ENCODE results near the gene PMF1.

- TF ChIP-seq, protein P1, sequence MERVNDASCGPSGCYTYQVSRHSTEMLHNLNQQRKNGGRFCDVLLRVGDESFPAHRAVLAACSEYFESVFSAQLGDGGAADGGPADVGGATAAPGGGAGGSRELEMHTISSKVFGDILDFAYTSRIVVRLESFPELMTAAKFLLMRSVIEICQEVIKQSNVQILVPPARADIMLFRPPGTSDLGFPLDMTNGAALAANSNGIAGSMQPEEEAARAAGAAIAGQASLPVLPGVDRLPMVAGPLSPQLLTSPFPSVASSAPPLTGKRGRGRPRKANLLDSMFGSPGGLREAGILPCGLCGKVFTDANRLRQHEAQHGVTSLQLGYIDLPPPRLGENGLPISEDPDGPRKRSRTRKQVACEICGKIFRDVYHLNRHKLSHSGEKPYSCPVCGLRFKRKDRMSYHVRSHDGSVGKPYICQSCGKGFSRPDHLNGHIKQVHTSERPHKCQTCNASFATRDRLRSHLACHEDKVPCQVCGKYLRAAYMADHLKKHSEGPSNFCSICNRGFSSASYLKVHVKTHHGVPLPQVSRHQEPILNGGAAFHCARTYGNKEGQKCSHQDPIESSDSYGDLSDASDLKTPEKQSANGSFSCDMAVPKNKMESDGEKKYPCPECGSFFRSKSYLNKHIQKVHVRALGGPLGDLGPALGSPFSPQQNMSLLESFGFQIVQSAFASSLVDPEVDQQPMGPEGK (CRISPR knock-in tag; IDR thresholded peaks at IDR 0.05; ENCODE audit: borderline replicate concordance) = no peak
- no peak for TF ChIP-seq ZNF8 (CRISPR knock-in tag; IDR thresholded peaks at IDR 0.05)
- no peak for TF ChIP-seq ZNF70 (CRISPR knock-in tag; IDR thresholded peaks at IDR 0.05)
- TF ChIP-seq PPARA (CRISPR knock-in tag; IDR thresholded peaks at IDR 0.05; ENCODE audit: borderline replicate concordance) = no peak
These were observed 46.1 kb downstream of the PMF1 start for GRCh38 chr1:156258859-156259258.

Measured in SK-N-SH treated with all-trans-retinoic acid at 6 μM for 48 hours (cell line).